ENCODE measurements around the gene OR51M1. TPM values are rescaled to one million over a fixed set of nuclear protein-coding genes. Genes with fewer than 3 reads are reported as not detected.

The OR51M1 gene
- total RNA-seq, 2 donors from 2014 or later = not detected

GRCh38 chr11:5380740-5381342, 2.8 kb upstream of the OR51M1 start:
- WGBS, 2 donors = 72 to 77% methylated on average over 4 of the region's 4 CpGs
- H3K4me1 ChIP-seq = no peaks in the 10 kb centered on the region
- H3K36me3 ChIP-seq (replicated peaks in 1 of 2; ENCODE audit: insufficient read depth in 1 of 2, low read depth in 2 of 2) = no peaks in the 10 kb centered on the region
- intact Hi-C loops (cut with DNase I) = no loop called here
- no peak overlapping the region for H3K27ac ChIP-seq
- no peaks in the 10 kb centered on the region for H3K27me3 ChIP-seq
- ATAC-seq (peak; percentile 67), DNase-seq (peak; percentile 31 to 56 (median 46))
- TF ChIP-seq POLR2A (IDR thresholded peaks at IDR 0.05) (no peak), CTCF (IDR thresholded peaks at IDR 0.05) (peak; percentile 6 to 56 (median 49))
- H3K9me3 ChIP-seq = no peaks in the 10 kb centered on the region
- no peak overlapping the region for H3K4me3 ChIP-seq

- intact Hi-C loops (cut with DNase I) = no loop called here
- Histone ChIP-seq H3K27me3 (no peaks in the 10 kb centered on the region), H3K4me1 (no peaks in the 10 kb centered on the region), H3K36me3 (replicated peaks in 1 of 2; ENCODE audit: insufficient read depth in 1 of 2, low read depth in 2 of 2) (no peaks in the 10 kb centered on the region), H3K9me3 (no peaks in the 10 kb centered on the region), H3K27ac (no peak overlapping the region), H3K4me3 (no peak overlapping the region)
- TF ChIP-seq CTCF (IDR thresholded peaks at IDR 0.05) (no peak), POLR2A (IDR thresholded peaks at IDR 0.05) (no peak)
- ATAC-seq (no peak), DNase-seq (no peak)
- WGBS, 2 donors = 57% methylated on average over 2 of the region's 2 CpGs
Measured at GRCh38 chr11:5384335-5384734, 723 bp downstream of the OR51M1 start.

- no peak for TF ChIP-seq CTCF (IDR thresholded peaks at IDR 0.05)
- intact Hi-C loops (cut with DNase I) = loop anchor here (10.0 kb wide), 1 partner anchor 265 kb away; no protein-coding TSS in a partner anchor
- Histone ChIP-seq H3K4me3 (no peak overlapping the region), H3K4me1 (no peaks in the 10 kb centered on the region), H3K36me3 (replicated peaks in 1 of 2; ENCODE audit: insufficient read depth in 1 of 2, low read depth in 2 of 2) (no peaks in the 10 kb centered on the region), H3K27ac (no peak overlapping the region), H3K27me3 (no peaks in the 10 kb centered on the region), H3K9me3 (no peaks in the 10 kb centered on the region)
- DNase-seq = no peak
- no peak for ATAC-seq
- WGBS, 2 donors = 54 to 65% methylated on average over 2 of the region's 2 CpGs
Measured at GRCh38 chr11:5390210-5390609, 6.6 kb downstream of the OR51M1 start.

GRCh38 chr11:5394091-5394490, 10.5 kb downstream of the OR51M1 start:
- Histone ChIP-seq H3K9me3 (no peaks in the 10 kb centered on the region), H3K36me3 (replicated peaks in 1 of 2; ENCODE audit: insufficient read depth in 1 of 2, low read depth in 2 of 2) (no peaks in the 10 kb centered on the region), H3K4me1 (no peaks in the 10 kb centered on the region), H3K27me3 (no peaks in the 10 kb centered on the region), H3K4me3 (no peak overlapping the region), H3K27ac (no peak overlapping the region)
- no peak for TF ChIP-seq CTCF (IDR thresholded peaks at IDR 0.05)
- no peak for TF ChIP-seq POLR2A (IDR thresholded peaks at IDR 0.05)
- DNase-seq (no peak), ATAC-seq (no peak)
- intact Hi-C loops (cut with DNase I) = loop anchor here (10.0 kb wide), 1 partner anchor 269 kb away; no protein-coding TSS in a partner anchor

GRCh38 chr11:5398936-5399335, 15.3 kb downstream of the OR51M1 start:
- Histone ChIP-seq H3K36me3 (replicated peaks in 1 of 2; ENCODE audit: insufficient read depth in 1 of 2, low read depth in 2 of 2) (no peaks in the 10 kb centered on the region), H3K4me1 (no peaks in the 10 kb centered on the region), H3K27ac (no peak overlapping the region), H3K9me3 (no peaks in the 10 kb centered on the region), H3K27me3 (no peaks in the 10 kb centered on the region), H3K4me3 (no peak overlapping the region)
- TF ChIP-seq CTCF (IDR thresholded peaks at IDR 0.05) (no peak), POLR2A (IDR thresholded peaks at IDR 0.05) (no peak)
- intact Hi-C loops (cut with DNase I) = loop anchor here (10.0 kb wide), 1 partner anchor 274 kb away; no protein-coding TSS in a partner anchor
- ATAC-seq (no peak), DNase-seq (no peak)

All from body of pancreas (tissue), 4 donors.